ENCODE measurements around the gene CCDC142. TPM values are rescaled to one million over a fixed set of nuclear protein-coding genes. Genes with fewer than 3 reads are reported as not detected.

CCDC142 gene, protein sequence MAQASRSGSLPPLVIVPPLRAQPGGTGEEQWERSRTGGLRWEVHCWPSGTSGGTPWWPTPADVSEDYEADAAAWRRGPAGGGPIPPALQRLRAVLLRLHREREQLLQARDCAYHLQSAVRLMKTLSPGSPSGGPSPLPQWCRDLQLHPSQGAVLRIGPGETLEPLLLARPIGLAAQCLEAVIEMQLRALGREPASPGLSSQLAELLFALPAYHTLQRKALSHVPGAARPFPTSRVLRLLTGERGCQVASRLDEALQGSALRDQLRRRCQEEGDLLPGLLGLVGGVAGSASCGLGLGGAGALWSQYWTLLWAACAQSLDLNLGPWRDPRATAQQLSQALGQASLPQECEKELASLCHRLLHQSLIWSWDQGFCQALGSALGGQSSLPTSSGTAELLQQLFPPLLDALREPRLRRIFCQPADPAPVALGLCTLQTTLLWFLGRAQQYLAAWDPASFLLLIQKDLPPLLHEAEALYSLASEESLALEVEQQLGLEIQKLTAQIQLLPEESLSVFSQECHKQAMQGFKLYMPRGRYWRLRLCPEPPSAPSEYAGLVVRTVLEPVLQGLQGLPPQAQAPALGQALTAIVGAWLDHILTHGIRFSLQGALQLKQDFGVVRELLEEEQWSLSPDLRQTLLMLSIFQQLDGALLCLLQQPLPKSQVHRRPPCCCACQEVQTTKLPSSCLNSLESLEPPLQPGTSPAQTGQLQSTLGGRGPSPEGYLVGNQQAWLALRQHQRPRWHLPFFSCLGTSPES
- total RNA-seq (2011; cell fraction: chromatin; rRNA removed; ENCODE audit: low replicate concordance): 68.2 and 153 TPM in 2 replicates
- total RNA-seq (2011; cell fraction: nucleolus; rRNA removed): 104 and 108 TPM in 2 replicates
- total RNA-seq (2011; cell fraction: nucleoplasm; rRNA removed): 54.5 and 66.8 TPM in 2 replicates
- 11.1 and 12.9 TPM in 2 replicates for total RNA-seq (2014; rRNA removed)
- 5.9 and 7.2 TPM in 2 replicates for total RNA-seq (2014; rRNA removed; fragmentation: Illumina TruSeq; extraction: Trizol)
- 9.8 and 11.7 TPM in 2 replicates for total RNA-seq (2015; rRNA removed; fragmentation: Illumina TruSeq; extraction: Trizol)
- 9.3 and 11.1 TPM in 2 replicates for total RNA-seq (2021)
- 3.4 and 3.7 TPM in 2 replicates for polyA plus RNA-seq (2011; rRNA removed)
- polyA plus RNA-seq (2011; cell fraction: cytosol; rRNA removed): 2.5 and 6.4 TPM in 2 replicates
- polyA plus RNA-seq (2011; cell fraction: nucleus; rRNA removed): 11.2 and 25.3 TPM in 2 replicates
- polyA plus RNA-seq (2012): 5.2 and 9.2 TPM in 2 replicates
- polyA plus RNA-seq (2014; fragmentation: Illumina TruSeq; extraction: Trizol): 6.5 and 8.3 TPM in 2 replicates
- under 1 TPM; 0.55 to 0.58 TPM for polyA plus RNA-seq (2014; fragmentation: Nextera tagmentation; extraction: Ambion mirVana)
- polyA plus RNA-seq (2014; rRNA removed): 7.8 and 12.7 TPM in 2 replicates
- 8.7 and 15.4 TPM in 2 replicates for polyA minus RNA-seq (2011; rRNA and poly(A)+ RNA removed)
- polyA minus RNA-seq (2011; cell fraction: cytosol; rRNA and poly(A)+ RNA removed): 3.1 and 4.0 TPM in 2 replicates
- 24.3 and 36.8 TPM in 2 replicates for polyA minus RNA-seq (2011; cell fraction: nucleus; rRNA and poly(A)+ RNA removed)
- percentile 68 among the genes with signal in this experiment for Bru-seq, nascent RNA
- BruChase-seq, experiment 1, labeled RNA remaining after a 2-hour chase: percentile 64 among the genes with signal in this experiment
- BruChase-seq, experiment 2, labeled RNA remaining after a 6-hour chase: percentile 63 among the genes with signal in this experiment
- long read RNA-seq, experiment 1, partial matches to known transcripts: 0 of 11 reads
- long read RNA-seq, experiment 1, other reads (novel, unspliced or antisense): 7 of 11 reads
- long read RNA-seq, experiment 2, partial matches to known transcripts: 0 of 5 reads
- long read RNA-seq, experiment 2, other reads (novel, unspliced or antisense): 5 of 5 reads
- long read RNA-seq, experiment 3: 0 reads

DNA sequence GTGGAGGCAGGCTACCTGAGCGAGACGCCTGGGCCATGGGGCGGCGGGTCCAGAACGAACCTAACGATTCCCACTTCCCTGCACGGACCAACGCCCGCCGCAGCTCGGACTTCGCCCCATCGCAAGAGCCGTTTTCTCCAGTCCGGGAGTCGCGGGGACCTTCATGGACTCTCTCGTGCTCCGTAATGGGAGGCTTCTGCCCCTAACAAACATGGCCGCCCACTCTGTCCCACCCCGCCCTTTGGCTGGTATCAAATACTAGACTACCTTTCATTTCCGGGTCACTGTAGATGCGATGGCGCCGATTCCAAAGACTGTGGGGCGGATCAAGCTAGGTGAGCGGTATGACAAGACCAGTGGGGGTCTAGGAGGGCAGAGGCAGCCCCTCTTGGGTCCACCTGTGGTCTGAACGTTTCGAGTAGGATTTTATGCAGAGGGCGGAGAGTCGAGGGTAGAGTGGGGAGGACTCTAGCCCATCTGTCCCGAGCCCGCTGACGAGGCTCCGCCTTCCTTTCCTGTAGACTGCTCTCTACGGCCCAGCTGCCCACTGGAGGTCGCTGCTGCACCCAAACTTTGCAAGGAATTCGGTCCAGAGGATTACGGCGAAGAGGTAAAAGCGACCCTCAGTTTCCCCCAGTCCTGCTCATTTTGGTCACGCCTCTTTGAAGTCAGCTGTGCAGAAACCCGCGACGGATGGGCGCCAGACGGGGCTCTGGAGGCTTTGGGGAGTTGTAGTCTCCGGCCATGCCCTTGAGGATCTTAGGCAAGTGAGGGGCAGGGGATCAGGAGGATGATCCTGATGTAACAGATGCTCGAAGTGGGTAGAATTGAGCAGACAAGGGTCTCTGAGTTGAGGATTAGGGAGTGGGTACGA lies at the start of gene CCDC142, which contains the start of gene TTC31:
TSS of gene CCDC142 (minus strand) at position 198 of the 874 bp plus-strand sequence. CDS start at position 37, 161 bp downstream.
TSS of gene TTC31 (plus strand) at position 281 of the 874 bp plus-strand sequence. CDS start at position 296, 15 bp downstream.
- Histone ChIP-seq H3K27ac (ENCODE audit: extremely low read depth, low read depth, low read length) (peak within 1 kb of the TSS; percentile 92), H3K9ac (ENCODE audit: insufficient read depth in 1 of 2, low read depth in 2 of 2, low read length in 2 of 2) (peak within 1 kb of the TSS; percentile 83 to 93), H2AFZ (ENCODE audit: low read depth, low read length) (peak within 1 kb of the TSS; percentile 100), H3K79me2 (ENCODE audit: control insufficient read depth, insufficient read depth, low read length) (peaks cover 32% of the 10 kb centered on the region), H3K9me3 (replicated peaks; ENCODE audit: control insufficient read depth, insufficient read depth, low read depth, low read length) (no peaks in the 10 kb centered on the region), H4K20me1 (replicated peaks; ENCODE audit: control insufficient read depth, insufficient read depth, low read length) (no peaks in the 10 kb centered on the region; the same call in 1 of the 2 replicates), H3K36me3 (ENCODE audit: control insufficient read depth, insufficient read depth, low read length) (peaks cover 26% of the 10 kb centered on the region), H3K27me3 (ENCODE audit: control insufficient read depth in 2 of 2, insufficient read depth in 2 of 2, low read length in 2 of 2) (no peaks in the 10 kb centered on the region), H3K4me3 (peak within 1 kb of the TSS; percentile 86), H3K4me1 (replicated peaks in 1 of 2; ENCODE audit: control insufficient read depth in 2 of 2, insufficient read depth in 2 of 2, low read length in 2 of 2) (peaks cover 8 to 23% of the 10 kb centered on the region in 2 experiments; a peak in 4 of 5 replicates), H3K4me2 (ENCODE audit: insufficient read depth, low read length) (peak within 1 kb of the TSS; percentile 99), H3K9me1 (ENCODE audit: control insufficient read depth, insufficient read depth, low read length) (no peaks in the 10 kb centered on the region)
- FAIRE-seq: peak; percentile 95
- in situ Hi-C loops (cut with MboI) (no loop called here), intact Hi-C loops (cut with micrococcal nuclease) (loop anchor here (1.0 to 2.0 kb wide), 5 partner anchors 20 to 104 kb away; partner anchors contain the start of genes AUP1, HTRA2 and INO80B)
- ChIA-PET CTCF (ENCODE audit: low intra/inter-chr PET ratio) (interaction anchor here (0.6 to 2.0 kb wide), 5 partner anchors 28 to 105 kb away, joined by 3 to 12 read pairs (median 4); partner anchors contain the start of gene INO80B), POLR2A (interaction anchor here (0.6 to 3.9 kb wide), 13 partner anchors 11 to 107 kb away, joined by 3 to 28 read pairs (median 5); partner anchors contain the start of genes AUP1, HTRA2, INO80B and MOGS)
- peak; percentile 90 to 96 (median 91) for DNase-seq (ENCODE audit: extremely low read depth in 1 of 4, low spot score in 3 of 4)
- under 1% methylated on average over 38 of the region's 50 CpGs for WGBS (ENCODE audit: insufficient coverage, low coverage, missing lambda C conversion rate)
- BruUV-seq (replicated peaks): TSS peak; percentile 94
- peak; percentile 95 for ATAC-seq
- TF ChIP-seq, protein P1, sequence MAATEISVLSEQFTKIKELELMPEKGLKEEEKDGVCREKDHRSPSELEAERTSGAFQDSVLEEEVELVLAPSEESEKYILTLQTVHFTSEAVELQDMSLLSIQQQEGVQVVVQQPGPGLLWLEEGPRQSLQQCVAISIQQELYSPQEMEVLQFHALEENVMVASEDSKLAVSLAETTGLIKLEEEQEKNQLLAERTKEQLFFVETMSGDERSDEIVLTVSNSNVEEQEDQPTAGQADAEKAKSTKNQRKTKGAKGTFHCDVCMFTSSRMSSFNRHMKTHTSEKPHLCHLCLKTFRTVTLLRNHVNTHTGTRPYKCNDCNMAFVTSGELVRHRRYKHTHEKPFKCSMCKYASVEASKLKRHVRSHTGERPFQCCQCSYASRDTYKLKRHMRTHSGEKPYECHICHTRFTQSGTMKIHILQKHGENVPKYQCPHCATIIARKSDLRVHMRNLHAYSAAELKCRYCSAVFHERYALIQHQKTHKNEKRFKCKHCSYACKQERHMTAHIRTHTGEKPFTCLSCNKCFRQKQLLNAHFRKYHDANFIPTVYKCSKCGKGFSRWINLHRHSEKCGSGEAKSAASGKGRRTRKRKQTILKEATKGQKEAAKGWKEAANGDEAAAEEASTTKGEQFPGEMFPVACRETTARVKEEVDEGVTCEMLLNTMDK (IDR thresholded peaks at IDR 0.05; ENCODE audit: borderline replicate concordance, insufficient read depth, low read depth, low read length, poor library complexity, severe bottlenecking): peak; percentile 55
- TF ChIP-seq SETDB1 (IDR thresholded peaks at IDR 0.05; ENCODE audit: low read length): no peak
- TF ChIP-seq, protein P2, sequence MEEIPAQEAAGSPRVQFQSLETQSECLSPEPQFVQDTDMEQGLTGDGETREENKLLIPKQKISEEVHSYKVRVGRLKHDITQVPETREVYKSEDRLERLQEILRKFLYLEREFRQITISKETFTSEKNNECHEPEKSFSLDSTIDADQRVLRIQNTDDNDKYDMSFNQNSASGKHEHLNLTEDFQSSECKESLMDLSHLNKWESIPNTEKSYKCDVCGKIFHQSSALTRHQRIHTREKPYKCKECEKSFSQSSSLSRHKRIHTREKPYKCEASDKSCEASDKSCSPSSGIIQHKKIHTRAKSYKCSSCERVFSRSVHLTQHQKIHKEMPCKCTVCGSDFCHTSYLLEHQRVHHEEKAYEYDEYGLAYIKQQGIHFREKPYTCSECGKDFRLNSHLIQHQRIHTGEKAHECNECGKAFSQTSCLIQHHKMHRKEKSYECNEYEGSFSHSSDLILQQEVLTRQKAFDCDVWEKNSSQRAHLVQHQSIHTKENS (CRISPR knock-in tag; IDR thresholded peaks at IDR 0.05): no peak
- TF ChIP-seq SRF (CRISPR knock-in tag; IDR thresholded peaks at IDR 0.05): peak in 1 of 2 experiments; percentile 4; a peak in 1 of 4 replicates
- TF ChIP-seq TAL1 (IDR thresholded peaks at IDR 0.05): no peak
- peak; percentile 64; the same call in 1 of the 2 replicates for TF ChIP-seq KLF16 (IDR thresholded peaks at IDR 0.05)
- TF ChIP-seq DPF2 (IDR thresholded peaks at IDR 0.05): peak; percentile 27; the same call in 1 of the 2 replicates
- TF ChIP-seq FOXP1 (CRISPR knock-in tag; IDR thresholded peaks at IDR 0.05): no peak
- TF ChIP-seq MECOM (CRISPR knock-in tag; IDR thresholded peaks at IDR 0.05): no peak
- TF ChIP-seq YBX1 (IDR thresholded peaks at IDR 0.05): no peak

Data from K562 (cell line).